ENCODE measurements around the gene SIPA1L3.

The SIPA1L3 gene

GRCh38 chr19:37929355-37929923 is 22.4 kb downstream of the SIPA1L3 start:
- no peak overlapping the region for H3K27ac ChIP-seq
- no peaks in the 10 kb centered on the region for H3K9me3 ChIP-seq
- H3K27me3 ChIP-seq, result no peaks in the 10 kb centered on the region
- peaks cover 59% of the 10 kb centered on the region in 2 experiments for H3K4me1 ChIP-seq (ENCODE audit: control insufficient read depth in 1 of 2, insufficient read depth in 1 of 2, low read depth in 1 of 2, low read length in 1 of 2)
- no peak for TF ChIP-seq CTCF (IDR thresholded peaks at IDR 0.05)
- no peak overlapping the region for H3K4me3 ChIP-seq (ENCODE audit: low read depth in 1 of 2, low read length in 1 of 2)
- H3K36me3 ChIP-seq, result no peaks in the 10 kb centered on the region

GRCh38 chr19:37930416-37930815 is 23.4 kb downstream of the SIPA1L3 start:
- Histone ChIP-seq H3K27me3 (no peaks in the 10 kb centered on the region), H3K36me3 (no peaks in the 10 kb centered on the region), H3K4me3 (ENCODE audit: low read depth in 1 of 2, low read length in 1 of 2) (no peak overlapping the region), H3K4me1 (ENCODE audit: control insufficient read depth in 1 of 2, insufficient read depth in 1 of 2, low read depth in 1 of 2, low read length in 1 of 2) (peaks cover 59% of the 10 kb centered on the region in 2 experiments), H3K27ac (no peak overlapping the region), H3K9me3 (no peaks in the 10 kb centered on the region)
- no peak for TF ChIP-seq CTCF (IDR thresholded peaks at IDR 0.05)

GRCh38 chr19:37931881-37932655 is 25.1 kb downstream of the SIPA1L3 start:
- H3K4me3 ChIP-seq (ENCODE audit: low read depth in 1 of 2, low read length in 1 of 2), result peak overlapping the region; percentile 39 to 48
- H3K27ac ChIP-seq, result peak overlapping the region; percentile 37
- no peaks in the 10 kb centered on the region for H3K9me3 ChIP-seq
- TF ChIP-seq CTCF (IDR thresholded peaks at IDR 0.05), result no peak
- H3K27me3 ChIP-seq, result no peaks in the 10 kb centered on the region
- H3K36me3 ChIP-seq, result no peaks in the 10 kb centered on the region
- peaks cover 46% of the 10 kb centered on the region in 2 experiments for H3K4me1 ChIP-seq (ENCODE audit: control insufficient read depth in 1 of 2, insufficient read depth in 1 of 2, low read depth in 1 of 2, low read length in 1 of 2)

- H3K9me3 ChIP-seq, result no peaks in the 10 kb centered on the region
- peaks cover 34% of the 10 kb centered on the region in 2 experiments for H3K4me1 ChIP-seq (ENCODE audit: control insufficient read depth in 1 of 2, insufficient read depth in 1 of 2, low read depth in 1 of 2, low read length in 1 of 2)
- no peaks in the 10 kb centered on the region for H3K27me3 ChIP-seq
- no peaks in the 10 kb centered on the region for H3K36me3 ChIP-seq
- peak overlapping the region in 1 of 2 experiments; percentile 48 for H3K4me3 ChIP-seq (ENCODE audit: low read depth in 1 of 2, low read length in 1 of 2)
- H3K27ac ChIP-seq, result no peak overlapping the region
- TF ChIP-seq CTCF (IDR thresholded peaks at IDR 0.05), result no peak
These were observed 26.3 kb downstream of the SIPA1L3 start for GRCh38 chr19:37932985-37933936.

GRCh38 chr19:37933937-37934358 is 26.9 kb downstream of the SIPA1L3 start:
- H3K9me3 ChIP-seq, result no peaks in the 10 kb centered on the region
- no peak for TF ChIP-seq CTCF (IDR thresholded peaks at IDR 0.05)
- no peak overlapping the region for H3K27ac ChIP-seq
- no peak overlapping the region for H3K4me3 ChIP-seq (ENCODE audit: low read depth in 1 of 2, low read length in 1 of 2)
- H3K4me1 ChIP-seq (ENCODE audit: control insufficient read depth in 1 of 2, insufficient read depth in 1 of 2, low read depth in 1 of 2, low read length in 1 of 2), result peaks cover 27% of the 10 kb centered on the region in 2 experiments
- no peaks in the 10 kb centered on the region for H3K27me3 ChIP-seq
- H3K36me3 ChIP-seq, result no peaks in the 10 kb centered on the region
